H9 (cell line): ENCODE measurements around the gene RAI14. TPM values are rescaled to one million over a fixed set of nuclear protein-coding genes. Genes with fewer than 3 reads are reported as not detected.

ENCODE experiments used
- DNase-seq: peaks from one replicate; pipeline ENCODE4 v3.0.0-alpha.2; 2017
- H2AFZ ChIP-seq: one replicate; pipeline ENCODE4 v1.6.1; 2013; ENCODE audit warnings: mild to moderate bottlenecking, low read length, control low read depth, moderate library complexity
- H2AK5ac ChIP-seq: 2 replicates; pipeline ENCODE4 v1.6.1; 2013; ENCODE audit warnings: low read length, control low read depth, mixed read lengths; ENCODE audit not compliant: insufficient read length
- H2BK120ac ChIP-seq: one replicate; pipeline ENCODE4 v1.6.1; 2013; ENCODE audit warnings: low read depth, mild to moderate bottlenecking, low read length, control low read depth, inconsistent platforms; ENCODE audit not compliant: poor library complexity, severe bottlenecking
- H2BK12ac ChIP-seq: 2 replicates; pipeline ENCODE4 v1.6.1; 2013; ENCODE audit warnings: low read length, control low read depth, mixed read lengths, low read depth; ENCODE audit not compliant: insufficient read length
- H2BK15ac ChIP-seq: 2 replicates; pipeline ENCODE4 v1.6.1; 2013; ENCODE audit warnings: low read depth, low read length, control low read depth
- H2BK20ac ChIP-seq: one replicate; pipeline ENCODE4 v1.6.1; 2013; ENCODE audit warnings: low read depth, mild to moderate bottlenecking, low read length, control low read depth, inconsistent platforms; ENCODE audit not compliant: poor library complexity, severe bottlenecking
- H2BK5ac ChIP-seq: 2 replicates; pipeline ENCODE4 v1.6.1; 2013; ENCODE audit warnings: low read length, control low read depth, mixed read lengths; ENCODE audit not compliant: insufficient read length
- H3K14ac ChIP-seq: 2 replicates; pipeline ENCODE4 v1.6.1; 2013; ENCODE audit warnings: low read length, control low read depth; ENCODE audit not compliant: insufficient read depth
- H3K18ac ChIP-seq: 2 replicates; pipeline ENCODE4 v1.6.1; 2013; ENCODE audit warnings: low read depth, mild to moderate bottlenecking, mixed read lengths, low read length, control low read depth; ENCODE audit not compliant: insufficient read length
- H3K23ac ChIP-seq: 2 replicates; pipeline ENCODE4 v1.6.1; 2013; ENCODE audit warnings: low read length, control low read depth, mixed read lengths, low read depth; ENCODE audit not compliant: insufficient read length
- H3K23me2 ChIP-seq: 2 replicates; pipeline ENCODE4 v1.6.1; 2013; ENCODE audit warnings: low read depth, mild to moderate bottlenecking, mixed read lengths, low read length, control low read depth; ENCODE audit not compliant: insufficient read length, poor library complexity, severe bottlenecking
- H3K27ac ChIP-seq: 2 replicates; pipeline ENCODE4 v1.5.1; 2013; ENCODE audit warnings: low read length, control low read depth, mixed read lengths, low read depth; ENCODE audit not compliant: insufficient read length
- H3K27me3 ChIP-seq: 2 replicates; pipeline ENCODE4 v1.6.1; 2013; ENCODE audit warnings: low read length, control low read depth, inconsistent platforms; ENCODE audit not compliant: insufficient read depth
- H3K4ac ChIP-seq: 2 replicates; pipeline ENCODE4 v1.6.1; 2013; ENCODE audit warnings: low read depth, mild to moderate bottlenecking, control low read depth, inconsistent platforms, low read length, moderate library complexity
- H3K4me1 ChIP-seq: 2 replicates; pipeline ENCODE4 v1.6.1; 2013; ENCODE audit warnings: low read length, control low read depth, inconsistent platforms; ENCODE audit not compliant: insufficient read depth
- H3K4me2 ChIP-seq: 2 replicates; pipeline ENCODE4 v1.6.1; 2013; ENCODE audit warnings: low read length, control low read depth, mixed read lengths; ENCODE audit not compliant: insufficient read length, insufficient read depth
- H3K56ac ChIP-seq: 2 replicates; pipeline ENCODE4 v1.6.1; 2013; ENCODE audit warnings: low read depth, mild to moderate bottlenecking, mixed read lengths, low read length, control low read depth; ENCODE audit not compliant: insufficient read length
- H3K79me1 ChIP-seq: 2 replicates; pipeline ENCODE4 v1.6.1; 2013; ENCODE audit warnings: low read depth, mild to moderate bottlenecking, moderate library complexity, low read length, control low read depth, inconsistent platforms; ENCODE audit not compliant: insufficient read depth, poor library complexity, severe bottlenecking
- H3K79me2 ChIP-seq: 2 replicates; pipeline ENCODE4 v1.6.1; 2013; ENCODE audit warnings: low read length, control low read depth, inconsistent platforms; ENCODE audit not compliant: insufficient read depth
- H3K9ac ChIP-seq: 2 replicates; pipeline ENCODE4 v1.6.1; 2013; ENCODE audit warnings: low read length, control low read depth, mixed read lengths; ENCODE audit not compliant: insufficient read length; ENCODE audit errors: extremely low read depth
- H3K9me3 ChIP-seq: one replicate; pipeline ENCODE4 v1.6.1; 2013; ENCODE audit warnings: low read depth, low read length, inconsistent platforms; ENCODE audit not compliant: control insufficient read depth
- H3T11ph ChIP-seq: one replicate; pipeline ENCODE4 v1.6.1; 2013; ENCODE audit warnings: mild to moderate bottlenecking, low read length, control low read depth, inconsistent platforms
- H4K20me1 ChIP-seq: one replicate; pipeline ENCODE4 v1.6.1; 2013; ENCODE audit not compliant: control insufficient read depth, insufficient read length, insufficient read depth
- H4K5ac ChIP-seq: 2 replicates; pipeline ENCODE4 v1.6.1; 2013; ENCODE audit warnings: low read depth, mild to moderate bottlenecking, mixed read lengths, low read length, control low read depth; ENCODE audit not compliant: insufficient read length
- H4K8ac ChIP-seq: replicated peaks from 2 replicates; pipeline ENCODE4 v1.6.1; 2013; ENCODE audit warnings: low read length, control low read depth, mixed read lengths, low read depth; ENCODE audit not compliant: insufficient read length
- H4K91ac ChIP-seq: 2 replicates; pipeline ENCODE4 v1.6.1; 2013; ENCODE audit warnings: low read depth, mild to moderate bottlenecking, moderate library complexity, mixed read lengths, low read length, control low read depth; ENCODE audit not compliant: insufficient read length
- H3K27ac Mint-ChIP-seq, 3 experiments: 2 replicates in 2 of 3; 3 replicates in 1 of 3; pipeline ENCODE4 v1.8.0; 2020 to 2021; ENCODE audit warnings: mixed read lengths in 3 of 3, mild to moderate bottlenecking in 1 of 3, moderate library complexity in 1 of 3
- H3K27me3 Mint-ChIP-seq: 2 replicates; pipeline ENCODE4 v1.8.0; 2021; ENCODE audit warnings: low read depth, mild to moderate bottlenecking, moderate library complexity, mixed read lengths
- H3K36me3 Mint-ChIP-seq, 3 experiments: 2 replicates in 2 of 3; 3 replicates in 1 of 3; pipeline ENCODE4 v1.8.0; 2020 to 2021; ENCODE audit warnings: low read depth in 3 of 3, mixed read lengths in 3 of 3; ENCODE audit not compliant: insufficient read depth in 1 of 3
- H3K4me1 Mint-ChIP-seq, 2 experiments: 2 replicates each; pipeline ENCODE4 v1.8.0; 2020; ENCODE audit warnings: mixed read lengths in 2 of 2
- H3K4me3 Mint-ChIP-seq, 2 experiments: 2 replicates in 1 of 2; 3 replicates in 1 of 2; pipeline ENCODE4 v1.8.0; 2020 to 2021; ENCODE audit warnings: mild to moderate bottlenecking in 2 of 2, mixed read lengths in 2 of 2, moderate library complexity in 1 of 2
- H3K9me3 Mint-ChIP-seq, 2 experiments: 2 replicates in 1 of 2; 3 replicates in 1 of 2; pipeline ENCODE4 v1.8.0; 2020; ENCODE audit warnings: mild to moderate bottlenecking in 2 of 2, mixed read lengths in 2 of 2, moderate library complexity in 1 of 2
- CTCF ChIP-seq: fragments of 200-600 bp; sonication (generic); conservative IDR thresholded peaks from 3 replicates; pipeline ENCODE4 v1.8.0; 2021; ENCODE audit warnings: antibody characterized with exemption, mild to moderate bottlenecking
- WGBS: extraction: QIAGEN DNeasy Blood & Tissue Kit; methylation state at CpG from one replicate; pipeline ENCODE4 v1.1.7; 2013; ENCODE audit warnings: missing lambda C conversion rate, low lambda C conversion rate, mixed read lengths; ENCODE audit not compliant: insufficient read length; ENCODE audit errors: extremely low coverage; 5-methylcytosine and 5-hydroxymethylcytosine counted together
- total RNA-seq: library from RNA; stranded (reverse); gene quantifications from 2 replicates; pipeline ENCODE4 v1.2.1, GENCODE V29; 2021

Gene RAI14
- total RNA-seq, 1 experiment from 2014 or later, result 127 TPM

- no peak overlapping the region for H3K14ac ChIP-seq
- H3K79me2 ChIP-seq, result no peaks in the 10 kb centered on the region
- no peak overlapping the region for H3K4me2 ChIP-seq
- no peaks in the 10 kb centered on the region for H3K23me2 ChIP-seq
- H3K9ac ChIP-seq, result no peak overlapping the region
- no CpG with 5 or more reads among the region's 2 CpGs for WGBS
- H2AFZ ChIP-seq, result no peak overlapping the region
- no peak for TF ChIP-seq CTCF
- H4K20me1 ChIP-seq, result no peaks in the 10 kb centered on the region
- no peak overlapping the region for H3K18ac ChIP-seq
- H2BK20ac ChIP-seq, result no peak overlapping the region
- no peak overlapping the region for H4K5ac ChIP-seq
- no peak overlapping the region; a peak in 1 of 5 replicates for H3K4me3 Mint-ChIP-seq
- H3K27ac ChIP-seq, result peak overlapping the region; percentile 87
- no peak overlapping the region for H2BK120ac ChIP-seq
- peak overlapping the region in 2 of 3 experiments; percentile 0 to 63; a peak in 2 of 7 replicates for H3K27ac Mint-ChIP-seq
- H2BK15ac ChIP-seq, result no peak overlapping the region
- H4K8ac ChIP-seq, result no peak overlapping the region
- DNase-seq, result no peak
- H2AK5ac ChIP-seq, result no peak overlapping the region
- no peak overlapping the region for H3K4ac ChIP-seq
- no peak overlapping the region for H4K91ac ChIP-seq
- peaks cover 0 to under 1% (median 0%) of the 10 kb centered on the region in 3 experiments; a peak in 1 of 7 replicates for H3K36me3 Mint-ChIP-seq
- no peaks in the 10 kb centered on the region for H3K79me1 ChIP-seq
- no peaks in the 10 kb centered on the region for H3K9me3 ChIP-seq
- no peak overlapping the region for H3T11ph ChIP-seq
- H3K4me1 ChIP-seq, result peaks cover 12% of the 10 kb centered on the region; the same call in 1 of the 2 replicates
- H3K9me3 Mint-ChIP-seq, result no peaks in the 10 kb centered on the region; a peak in 1 of 5 replicates
- H3K27me3 ChIP-seq, result no peaks in the 10 kb centered on the region
- no peak overlapping the region for H2BK12ac ChIP-seq
- no peak overlapping the region for H3K56ac ChIP-seq
- no peak overlapping the region for H3K23ac ChIP-seq
- H2BK5ac ChIP-seq, result no peak overlapping the region
- H3K4me1 Mint-ChIP-seq, result peaks cover 34% of the 10 kb centered on the region in 2 experiments
- H3K27me3 Mint-ChIP-seq, result no peaks in the 10 kb centered on the region; the same call in 1 of the 2 replicates
Observed at GRCh38 chr5:34865091-34865490, 209.0 kb downstream of the RAI14 start.
